ENCODE measurements around the gene ITGA1. TPM values are rescaled to one million over a fixed set of nuclear protein-coding genes. Genes with fewer than 3 reads are reported as not detected.

ITGA1 gene
- polyA plus RNA-seq, 1 donor (not counting 4 experiments of a cell fraction or from before 2014, with no cell fraction given): 1.4 TPM

DNA sequence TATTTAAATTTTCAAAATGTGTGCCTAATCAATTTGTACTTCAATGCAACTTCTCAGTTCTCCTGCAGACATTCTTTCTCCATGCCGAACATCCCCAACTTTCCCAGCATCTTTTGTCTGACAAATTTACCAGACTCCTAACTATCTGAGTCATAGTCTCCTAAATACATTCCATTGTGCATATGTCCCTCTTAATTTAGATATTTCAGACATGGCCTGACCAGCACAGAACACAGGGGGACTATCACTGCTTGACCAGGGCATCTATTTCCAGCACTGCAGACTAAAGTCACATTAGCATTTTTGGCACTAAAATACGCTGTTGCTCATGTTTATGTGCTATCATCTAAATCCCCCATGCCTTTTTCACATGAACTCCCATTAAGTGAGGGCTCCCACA lies 71.9 kb downstream of the ITGA1 start:
- H3K27ac ChIP-seq (ENCODE audit: control insufficient read depth, insufficient read depth, low read length): no peak overlapping the region
- no peak for FAIRE-seq

GRCh38 chr5:52861368-52861767 lies 73.7 kb downstream of the ITGA1 start:
- Histone ChIP-seq H4K20me1 (ENCODE audit: control insufficient read depth, extremely low read depth, insufficient read depth, low read length) (no peaks in the 10 kb centered on the region), H3K27ac (ENCODE audit: control insufficient read depth, insufficient read depth, low read length) (no peak overlapping the region), H3K9me1 (ENCODE audit: control insufficient read depth, extremely low read depth, insufficient read depth, low read length) (no peaks in the 10 kb centered on the region), H2AFZ (ENCODE audit: control insufficient read depth, low read length) (no peak overlapping the region), H3K9ac (ENCODE audit: control insufficient read depth, extremely low read depth, insufficient read depth, low read length) (no peak overlapping the region), H3K4me3 (ENCODE audit: control insufficient read depth in 2 of 3, extremely low read depth in 1 of 3, insufficient read depth in 2 of 3, low read depth in 1 of 3, low read length in 3 of 3) (no peak overlapping the region), H3K4me2 (ENCODE audit: control insufficient read depth, extremely low read depth, insufficient read depth, low read depth, low read length) (no peak overlapping the region), H3K79me2 (ENCODE audit: control insufficient read depth, insufficient read depth, low read length) (no peaks in the 10 kb centered on the region), H3K27me3 (ENCODE audit: control insufficient read depth, extremely low read depth, insufficient read depth, low read length) (no peaks in the 10 kb centered on the region), H3K9me3 (ENCODE audit: control insufficient read depth, low read depth, low read length) (no peaks in the 10 kb centered on the region), H3K36me3 (ENCODE audit: control insufficient read depth in 2 of 2, extremely low read depth in 1 of 2, insufficient read depth in 2 of 2, low read length in 2 of 2) (no peaks in the 10 kb centered on the region), H3K4me1 (ENCODE audit: control insufficient read depth, extremely low read depth, insufficient read depth, low read length) (no peaks in the 10 kb centered on the region)
- dilution Hi-C loops (cut with MboI; ENCODE audit: extremely low pct_ligation_motif_present, low sequenced_read_pairs): no loop called here
- FAIRE-seq (no peak), DNase-seq (ENCODE audit: low read depth, low spot score) (peak; percentile 15)
- TF ChIP-seq CTCF (optimal IDR thresholded peaks at IDR 0.05 in 1 of 3, IDR thresholded peaks at IDR 0.05 in 1 of 3, conservative IDR thresholded peaks at IDR 0.05 in 1 of 3; ENCODE audit: extremely low read depth in 1 of 3, insufficient read depth in 2 of 3, low read length in 3 of 3) (no peak), EZH2 (IDR thresholded peaks at IDR 0.05; ENCODE audit: low read length) (no peak)

More for the DNA sequence above, 71.9 kb downstream of the ITGA1 start:
- no peaks in the 10 kb centered on the region for H3K27me3 ChIP-seq (ENCODE audit: control insufficient read depth, extremely low read depth, insufficient read depth, low read length)
- H3K4me1 ChIP-seq (ENCODE audit: control insufficient read depth, extremely low read depth, insufficient read depth, low read length): no peaks in the 10 kb centered on the region
- H2AFZ ChIP-seq (ENCODE audit: control insufficient read depth, low read length): no peak overlapping the region
- TF ChIP-seq EZH2 (IDR thresholded peaks at IDR 0.05; ENCODE audit: low read length) (no peak), CTCF (optimal IDR thresholded peaks at IDR 0.05 in 1 of 3, IDR thresholded peaks at IDR 0.05 in 1 of 3, conservative IDR thresholded peaks at IDR 0.05 in 1 of 3; ENCODE audit: extremely low read depth in 1 of 3, insufficient read depth in 2 of 3, low read length in 3 of 3) (no peak)
- no peak overlapping the region for H3K4me2 ChIP-seq (ENCODE audit: control insufficient read depth, extremely low read depth, insufficient read depth, low read depth, low read length)
- no peaks in the 10 kb centered on the region for H3K36me3 ChIP-seq (ENCODE audit: control insufficient read depth in 2 of 2, extremely low read depth in 1 of 2, insufficient read depth in 2 of 2, low read length in 2 of 2)
- H3K9ac ChIP-seq (ENCODE audit: control insufficient read depth, extremely low read depth, insufficient read depth, low read length): no peak overlapping the region
- no peak overlapping the region for H3K4me3 ChIP-seq (ENCODE audit: control insufficient read depth in 2 of 3, extremely low read depth in 1 of 3, insufficient read depth in 2 of 3, low read depth in 1 of 3, low read length in 3 of 3)
- no peaks in the 10 kb centered on the region for H3K9me3 ChIP-seq (ENCODE audit: control insufficient read depth, low read depth, low read length)
- dilution Hi-C loops (cut with MboI; ENCODE audit: extremely low pct_ligation_motif_present, low sequenced_read_pairs): no loop called here
- no peak for DNase-seq (ENCODE audit: low read depth, low spot score)
- no peaks in the 10 kb centered on the region for H3K79me2 ChIP-seq (ENCODE audit: control insufficient read depth, insufficient read depth, low read length)
- no peaks in the 10 kb centered on the region for H3K9me1 ChIP-seq (ENCODE audit: control insufficient read depth, extremely low read depth, insufficient read depth, low read length)
- H4K20me1 ChIP-seq (ENCODE audit: control insufficient read depth, extremely low read depth, insufficient read depth, low read length): no peaks in the 10 kb centered on the region
